Measurements from ENCODE around the gene CTAGE4. TPM values are rescaled to one million over a fixed set of nuclear protein-coding genes. Genes with fewer than 3 reads are reported as not detected.
A peak's percentile ranks its signal among the peaks of the same experiment; 100 is the strongest.

CTAGE4 gene
- total RNA-seq, 1 experiment from 2014 or later = 6.0 TPM

DNA sequence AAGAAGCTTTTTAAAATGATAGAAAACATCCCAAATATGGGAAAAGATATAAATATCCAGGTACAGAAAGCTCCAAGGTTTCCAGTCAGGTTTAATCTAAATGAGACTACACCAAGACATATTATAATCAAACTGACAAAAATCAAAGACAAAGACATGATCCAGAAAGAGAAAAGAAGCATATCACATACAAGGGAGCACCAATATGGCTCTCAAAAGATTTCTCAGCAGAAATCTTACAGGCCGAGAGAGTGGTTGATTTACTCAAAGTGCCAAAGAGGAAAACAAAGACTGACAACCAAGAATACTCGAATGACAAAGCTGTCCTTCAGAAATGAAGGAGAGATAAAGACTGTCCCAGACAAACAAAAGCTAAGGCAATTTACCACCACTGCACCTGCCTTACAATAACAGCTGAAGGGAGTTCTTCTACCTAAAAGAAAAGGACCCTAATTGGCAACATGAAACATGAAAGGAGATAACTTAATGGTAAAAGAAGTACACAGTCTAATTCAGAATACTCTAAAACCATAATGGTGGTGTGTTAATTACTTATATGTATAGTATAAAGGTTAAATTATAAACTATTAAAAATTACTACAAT is 34.9 kb upstream of the CTAGE4 start:
- POLR2A ChIA-PET = no interaction called here
- CTCF ChIA-PET = no interaction called here
- Histone ChIP-seq H3K36me3 (ENCODE audit: control insufficient read depth in 1 of 2, insufficient read depth in 2 of 2, low read length in 2 of 2) (no peaks in the 10 kb centered on the region), H3K9me2 (ENCODE audit: insufficient read depth) (no peaks in the 10 kb centered on the region), H3K27me3 (ENCODE audit: insufficient read depth, low read length) (no peaks in the 10 kb centered on the region), H3K9ac (ENCODE audit: low read length) (no peak overlapping the region), H3K27ac (ENCODE audit: low read depth, low read length) (no peak overlapping the region), H3K4me3 (replicated peaks in 1 of 2; ENCODE audit: low read depth in 1 of 2, low read length in 2 of 2) (no peak overlapping the region), H3K9me3 (ENCODE audit: control insufficient read depth in 1 of 2, insufficient read depth in 1 of 2, low read depth in 1 of 2, low read length in 2 of 2) (peaks cover 3 to 9% of the 10 kb centered on the region in 2 experiments; a peak in 3 of 4 replicates), H3K4me2 (ENCODE audit: low read length) (no peak overlapping the region), H3K4me1 (ENCODE audit: control insufficient read depth in 1 of 2, insufficient read depth in 2 of 2, low read length in 2 of 2) (no peaks in the 10 kb centered on the region), H3K79me2 (ENCODE audit: insufficient read depth, low read length) (no peaks in the 10 kb centered on the region), H4K20me1 (ENCODE audit: insufficient read depth) (no peaks in the 10 kb centered on the region), H2AFZ (ENCODE audit: low read depth, low read length, poor library complexity, severe bottlenecking) (no peak overlapping the region)
- DNase-seq (ENCODE audit: low read depth, low spot score) (no peak), ATAC-seq (no peak)
- RAD21 ChIA-PET (ENCODE audit: low non-redundant PET in 1 of 2, low total read pairs in 2 of 2, uncharacterized antibody in 2 of 2, unreplicated experiment in 2 of 2) = no interaction called here
- intact Hi-C loops (cut with micrococcal nuclease) = no loop called here
- TF ChIP-seq ELF1 (IDR thresholded peaks at IDR 0.05; ENCODE audit: borderline replicate concordance, low read depth) (no peak), FOSL1 (IDR thresholded peaks at IDR 0.05; ENCODE audit: low read depth) (0 out of 2 replicates have a peak, but pooled peaks have one; percentile 7), CBX3 (IDR thresholded peaks at IDR 0.05; ENCODE audit: low read depth) (peak; percentile 90; the same call in 1 of the 2 replicates)
- BruUV-seq (replicated peaks) = no TSS peak

DNA sequence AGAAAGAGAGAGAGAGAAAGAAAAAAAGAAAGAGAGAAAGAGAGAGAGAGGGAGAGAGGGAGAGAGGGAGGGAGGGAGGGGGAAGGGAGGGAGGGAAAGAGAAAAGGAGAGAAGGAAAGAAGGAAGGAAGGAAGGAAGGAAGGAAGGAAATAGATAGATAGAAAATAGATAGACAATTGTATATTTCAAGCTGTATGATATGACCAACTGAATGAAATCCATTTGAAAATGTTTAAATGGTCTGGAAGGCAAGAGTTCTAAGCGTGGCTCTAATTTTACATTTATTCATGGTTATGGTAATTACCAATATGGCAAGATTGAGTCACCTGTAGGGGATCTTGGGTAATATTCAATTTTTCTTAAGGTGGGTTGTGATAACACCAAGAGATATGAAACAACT is 24.4 kb upstream of the CTAGE4 start:
- Histone ChIP-seq H3K9me2 (ENCODE audit: insufficient read depth) (no peaks in the 10 kb centered on the region; the same call in 1 of the 2 replicates), H3K4me3 (replicated peaks in 1 of 2; ENCODE audit: low read depth in 1 of 2, low read length in 2 of 2) (no peak overlapping the region), H3K27me3 (ENCODE audit: insufficient read depth, low read length) (no peaks in the 10 kb centered on the region), H3K79me2 (ENCODE audit: insufficient read depth, low read length) (no peaks in the 10 kb centered on the region), H3K4me2 (ENCODE audit: low read length) (no peak overlapping the region), H2AFZ (ENCODE audit: low read depth, low read length, poor library complexity, severe bottlenecking) (no peak overlapping the region), H3K9ac (ENCODE audit: low read length) (no peak overlapping the region), H3K9me3 (ENCODE audit: control insufficient read depth in 1 of 2, insufficient read depth in 1 of 2, low read depth in 1 of 2, low read length in 2 of 2) (no peaks in the 10 kb centered on the region), H3K4me1 (ENCODE audit: control insufficient read depth in 1 of 2, insufficient read depth in 2 of 2, low read length in 2 of 2) (no peaks in the 10 kb centered on the region), H4K20me1 (ENCODE audit: insufficient read depth) (no peaks in the 10 kb centered on the region), H3K36me3 (ENCODE audit: control insufficient read depth in 1 of 2, insufficient read depth in 2 of 2, low read length in 2 of 2) (no peaks in the 10 kb centered on the region), H3K27ac (ENCODE audit: low read depth, low read length) (no peak overlapping the region)
- ChIA-PET RAD21 (ENCODE audit: low non-redundant PET in 1 of 2, low total read pairs in 2 of 2, uncharacterized antibody in 2 of 2, unreplicated experiment in 2 of 2) (no interaction called here), POLR2A (no interaction called here), CTCF (no interaction called here)
- intact Hi-C loops (cut with micrococcal nuclease) = no loop called here
- BruUV-seq (replicated peaks) = no TSS peak
- TF ChIP-seq, protein P1, sequence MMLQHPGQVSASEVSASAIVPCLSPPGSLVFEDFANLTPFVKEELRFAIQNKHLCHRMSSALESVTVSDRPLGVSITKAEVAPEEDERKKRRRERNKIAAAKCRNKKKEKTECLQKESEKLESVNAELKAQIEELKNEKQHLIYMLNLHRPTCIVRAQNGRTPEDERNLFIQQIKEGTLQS (IDR thresholded peaks at IDR 0.05) = no peak
- TF ChIP-seq EGR1 (IDR thresholded peaks at IDR 0.05; ENCODE audit: low read depth) = no peak
- TF ChIP-seq POLR2AphosphoS5 (IDR thresholded peaks at IDR 0.05; ENCODE audit: low read depth, low read length) = no peak
- no peak for TF ChIP-seq SRF (IDR thresholded peaks at IDR 0.05; ENCODE audit: low read depth)
- TF ChIP-seq, protein P2, sequence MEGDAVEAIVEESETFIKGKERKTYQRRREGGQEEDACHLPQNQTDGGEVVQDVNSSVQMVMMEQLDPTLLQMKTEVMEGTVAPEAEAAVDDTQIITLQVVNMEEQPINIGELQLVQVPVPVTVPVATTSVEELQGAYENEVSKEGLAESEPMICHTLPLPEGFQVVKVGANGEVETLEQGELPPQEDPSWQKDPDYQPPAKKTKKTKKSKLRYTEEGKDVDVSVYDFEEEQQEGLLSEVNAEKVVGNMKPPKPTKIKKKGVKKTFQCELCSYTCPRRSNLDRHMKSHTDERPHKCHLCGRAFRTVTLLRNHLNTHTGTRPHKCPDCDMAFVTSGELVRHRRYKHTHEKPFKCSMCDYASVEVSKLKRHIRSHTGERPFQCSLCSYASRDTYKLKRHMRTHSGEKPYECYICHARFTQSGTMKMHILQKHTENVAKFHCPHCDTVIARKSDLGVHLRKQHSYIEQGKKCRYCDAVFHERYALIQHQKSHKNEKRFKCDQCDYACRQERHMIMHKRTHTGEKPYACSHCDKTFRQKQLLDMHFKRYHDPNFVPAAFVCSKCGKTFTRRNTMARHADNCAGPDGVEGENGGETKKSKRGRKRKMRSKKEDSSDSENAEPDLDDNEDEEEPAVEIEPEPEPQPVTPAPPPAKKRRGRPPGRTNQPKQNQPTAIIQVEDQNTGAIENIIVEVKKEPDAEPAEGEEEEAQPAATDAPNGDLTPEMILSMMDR (IDR thresholded peaks at IDR 0.05 in 2 of 3, conservative IDR thresholded peaks at IDR 0.05 in 1 of 3; ENCODE audit: borderline replicate concordance in 1 of 3, insufficient read depth in 1 of 3, low read depth in 2 of 3, low read length in 2 of 3) = no peak
- TF ChIP-seq ZNF274 (IDR thresholded peaks at IDR 0.05; ENCODE audit: low read depth, low read length) = no peak
- TF ChIP-seq SP1 (IDR thresholded peaks at IDR 0.05; ENCODE audit: low read depth) = no peak
- TF ChIP-seq JUND (IDR thresholded peaks at IDR 0.05) = no peak
- no peak for TF ChIP-seq ELF1 (IDR thresholded peaks at IDR 0.05; ENCODE audit: borderline replicate concordance, low read depth)
- no peak for TF ChIP-seq ZFX (IDR thresholded peaks at IDR 0.05)
- TF ChIP-seq, protein P3, sequence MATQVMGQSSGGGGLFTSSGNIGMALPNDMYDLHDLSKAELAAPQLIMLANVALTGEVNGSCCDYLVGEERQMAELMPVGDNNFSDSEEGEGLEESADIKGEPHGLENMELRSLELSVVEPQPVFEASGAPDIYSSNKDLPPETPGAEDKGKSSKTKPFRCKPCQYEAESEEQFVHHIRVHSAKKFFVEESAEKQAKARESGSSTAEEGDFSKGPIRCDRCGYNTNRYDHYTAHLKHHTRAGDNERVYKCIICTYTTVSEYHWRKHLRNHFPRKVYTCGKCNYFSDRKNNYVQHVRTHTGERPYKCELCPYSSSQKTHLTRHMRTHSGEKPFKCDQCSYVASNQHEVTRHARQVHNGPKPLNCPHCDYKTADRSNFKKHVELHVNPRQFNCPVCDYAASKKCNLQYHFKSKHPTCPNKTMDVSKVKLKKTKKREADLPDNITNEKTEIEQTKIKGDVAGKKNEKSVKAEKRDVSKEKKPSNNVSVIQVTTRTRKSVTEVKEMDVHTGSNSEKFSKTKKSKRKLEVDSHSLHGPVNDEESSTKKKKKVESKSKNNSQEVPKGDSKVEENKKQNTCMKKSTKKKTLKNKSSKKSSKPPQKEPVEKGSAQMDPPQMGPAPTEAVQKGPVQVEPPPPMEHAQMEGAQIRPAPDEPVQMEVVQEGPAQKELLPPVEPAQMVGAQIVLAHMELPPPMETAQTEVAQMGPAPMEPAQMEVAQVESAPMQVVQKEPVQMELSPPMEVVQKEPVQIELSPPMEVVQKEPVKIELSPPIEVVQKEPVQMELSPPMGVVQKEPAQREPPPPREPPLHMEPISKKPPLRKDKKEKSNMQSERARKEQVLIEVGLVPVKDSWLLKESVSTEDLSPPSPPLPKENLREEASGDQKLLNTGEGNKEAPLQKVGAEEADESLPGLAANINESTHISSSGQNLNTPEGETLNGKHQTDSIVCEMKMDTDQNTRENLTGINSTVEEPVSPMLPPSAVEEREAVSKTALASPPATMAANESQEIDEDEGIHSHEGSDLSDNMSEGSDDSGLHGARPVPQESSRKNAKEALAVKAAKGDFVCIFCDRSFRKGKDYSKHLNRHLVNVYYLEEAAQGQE (IDR thresholded peaks at IDR 0.05; ENCODE audit: low read depth) = no peak
- TF ChIP-seq SIN3A (IDR thresholded peaks at IDR 0.05; ENCODE audit: low read depth) = no peak
- TF ChIP-seq CEBPB (IDR thresholded peaks at IDR 0.05; ENCODE audit: low read depth) = no peak
- TF ChIP-seq CBX3 (IDR thresholded peaks at IDR 0.05; ENCODE audit: low read depth) = no peak
- no peak for TF ChIP-seq FOSL1 (IDR thresholded peaks at IDR 0.05; ENCODE audit: low read depth)
- DNase-seq (ENCODE audit: low read depth, low spot score) = no peak
- ATAC-seq = no peak
